HG03039 (cell line): ENCODE data around the gene MEOX2.

Source experiments
- ATAC-seq: cut with Tn5 transposase; IDR thresholded peaks from one replicate; pipeline ENCODE4 v1.9.1; 2021; ENCODE audit warnings: mild to moderate bottlenecking, moderate library complexity; ENCODE audit not compliant: unreplicated experiment

The MEOX2 gene

DNA sequence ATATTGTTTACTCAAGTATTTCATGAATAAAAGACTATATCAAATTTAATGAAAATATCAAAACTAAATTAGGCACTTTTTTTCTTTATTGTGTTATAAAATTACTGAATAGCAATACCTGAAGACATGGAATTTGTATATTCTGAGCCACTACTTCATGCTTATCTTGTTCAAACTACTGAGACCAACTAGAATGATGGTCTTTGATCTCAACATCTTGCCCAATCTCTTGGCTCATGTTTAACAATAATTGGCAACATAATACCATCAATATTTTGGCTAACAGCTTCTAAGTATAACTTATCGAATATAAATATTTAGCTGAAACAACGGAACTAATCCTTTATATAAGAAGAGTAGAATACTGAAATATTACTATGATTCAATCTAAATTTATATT is 68.2 kb downstream of the MEOX2 start:
- ATAC-seq, result no peak

DNA sequence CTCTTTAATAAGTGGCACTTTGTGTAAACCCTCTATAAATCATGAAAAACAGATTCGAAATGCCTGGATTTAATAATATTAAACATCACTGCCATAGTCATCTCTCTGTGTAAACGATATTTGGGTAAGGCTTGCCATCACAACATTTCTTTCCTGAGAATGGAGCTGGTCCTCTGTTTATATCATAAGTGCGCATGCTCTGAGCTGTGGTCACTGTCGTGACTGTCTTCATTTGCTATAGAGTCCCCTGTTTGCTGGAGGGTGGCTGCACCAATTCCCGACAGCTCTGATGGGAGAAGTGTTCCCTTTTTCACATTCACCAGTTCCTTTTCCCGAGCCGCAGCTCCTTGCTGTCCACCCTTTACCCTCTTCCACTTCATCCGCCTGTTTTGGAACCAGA is 74.3 kb downstream of the MEOX2 start:
- ATAC-seq, result no peak

DNA sequence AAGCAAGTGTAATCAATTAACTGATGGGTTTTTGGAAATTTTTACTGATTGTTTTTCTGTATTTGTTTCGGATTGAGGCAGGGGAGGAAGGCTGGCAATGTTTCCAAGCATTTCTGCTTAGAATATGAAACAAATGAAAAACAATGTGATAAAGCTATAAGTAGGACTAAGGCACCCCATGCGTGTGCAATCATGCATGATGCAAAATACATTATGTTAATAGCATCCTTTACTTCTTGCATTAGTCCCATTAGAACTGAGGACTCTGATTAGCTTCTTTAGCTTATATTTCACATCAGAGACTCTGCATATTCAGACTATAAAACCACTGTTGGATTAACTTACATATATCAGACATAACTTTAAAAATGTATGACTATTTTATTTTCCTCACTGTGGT is 76.0 kb downstream of the MEOX2 start:
- ATAC-seq, result no peak

DNA sequence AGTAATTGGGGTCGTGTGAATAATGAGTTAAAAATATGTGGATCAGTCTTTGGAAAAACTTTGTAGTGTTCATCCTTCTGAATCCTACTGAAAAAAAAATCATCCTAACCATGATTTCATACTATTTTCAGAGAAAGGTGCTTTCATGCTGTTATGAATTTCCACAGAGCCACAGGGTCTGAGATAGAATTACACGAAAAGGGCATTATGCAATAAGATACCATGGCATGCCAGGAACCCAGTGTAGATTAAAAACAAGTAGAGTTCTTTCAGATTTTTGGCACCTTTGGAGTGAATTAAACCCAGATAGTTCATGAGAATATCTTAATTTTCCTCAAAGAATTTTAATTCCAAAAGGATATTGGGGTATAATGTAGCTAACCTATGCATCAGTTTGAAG is 77.2 kb downstream of the MEOX2 start:
- ATAC-seq, result no peak

DNA sequence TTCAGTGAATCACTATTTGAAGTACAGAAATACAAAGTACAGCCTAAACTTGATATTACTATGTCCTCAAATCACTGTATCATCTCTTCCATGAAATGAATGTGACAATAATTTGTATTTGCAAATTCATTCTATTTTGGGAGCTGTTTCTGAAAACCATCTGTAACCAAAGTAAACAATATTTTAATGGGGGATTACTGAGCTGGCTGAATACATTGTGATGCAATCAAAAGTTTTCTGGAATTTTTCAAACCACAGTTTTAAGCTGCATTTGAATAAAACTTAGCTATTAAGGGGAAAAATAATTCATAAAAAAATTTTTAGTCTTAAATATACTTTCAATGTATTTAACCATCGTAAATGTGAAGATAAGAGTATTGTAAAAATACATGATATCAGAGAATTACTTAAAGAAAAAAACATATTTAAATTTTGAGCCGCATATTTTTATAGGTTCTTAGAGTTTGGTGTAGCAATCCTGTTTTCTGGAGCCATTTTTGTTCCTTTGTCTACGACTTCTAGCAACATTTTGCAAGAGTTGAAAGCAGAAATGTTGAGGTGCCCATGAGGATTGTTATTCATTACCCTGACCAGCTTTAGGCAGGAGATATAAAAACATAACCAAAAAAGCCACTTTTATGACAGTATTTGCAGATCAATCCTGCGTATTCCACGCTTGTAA is 78.8 kb downstream of the MEOX2 start:
- ATAC-seq, result no peak

DNA sequence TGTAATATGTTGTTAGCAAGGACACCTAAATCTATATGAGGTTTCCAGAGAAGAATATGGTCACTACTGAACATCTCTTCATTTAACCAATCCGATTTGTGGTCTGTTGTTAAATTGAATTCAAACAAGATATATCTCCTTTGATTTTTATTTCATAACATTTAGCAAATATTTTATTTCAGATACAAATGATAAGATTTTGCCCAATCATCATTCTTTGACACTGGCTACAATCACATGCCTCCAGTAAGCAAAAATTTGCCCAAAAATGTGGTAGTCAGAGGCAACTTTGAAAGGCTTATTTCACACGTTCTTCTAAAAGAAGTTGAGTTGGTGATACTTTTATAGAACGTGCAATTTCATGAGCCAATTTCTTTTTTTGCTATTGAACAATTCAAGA is 79.9 kb downstream of the MEOX2 start:
- ATAC-seq, result no peak

DNA sequence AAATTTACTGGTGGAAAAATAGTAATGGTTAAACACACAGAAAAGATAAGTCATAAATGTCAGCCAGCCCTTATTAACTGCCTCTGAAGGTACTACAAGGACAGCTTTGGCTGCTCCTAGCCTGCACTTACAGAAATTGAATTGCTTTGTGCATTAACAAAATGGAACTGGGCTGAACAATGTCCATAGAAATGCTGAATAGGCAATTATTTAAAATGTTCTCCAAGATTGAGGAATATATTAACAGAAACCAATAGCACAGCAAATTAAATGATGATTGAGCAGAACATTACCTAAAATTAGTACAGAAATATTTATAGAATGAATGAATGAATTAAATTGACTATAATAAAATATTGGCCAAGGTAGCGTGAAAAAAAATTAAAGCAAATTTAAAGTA is 82.3 kb downstream of the MEOX2 start:
- ATAC-seq, result no peak

DNA sequence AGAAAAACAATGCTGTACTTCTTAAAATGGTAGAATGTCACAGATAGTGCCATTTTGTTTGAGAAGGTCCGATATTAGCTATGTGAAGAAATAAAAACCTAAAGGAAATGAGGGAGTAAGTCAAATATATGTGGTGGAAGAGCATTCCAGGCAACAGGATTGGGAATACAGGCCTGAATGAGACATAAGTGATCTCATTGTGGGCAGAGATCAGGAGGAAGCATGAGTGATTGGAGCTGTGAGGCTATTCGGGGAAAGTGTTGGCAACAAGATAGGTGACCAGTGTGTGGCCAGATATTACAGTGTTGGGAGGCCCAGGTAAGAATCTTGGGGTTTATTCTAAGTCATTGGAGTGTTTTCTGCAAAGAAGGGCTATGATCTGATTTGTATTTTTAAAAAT is 83.4 kb downstream of the MEOX2 start:
- ATAC-seq, result no peak

DNA sequence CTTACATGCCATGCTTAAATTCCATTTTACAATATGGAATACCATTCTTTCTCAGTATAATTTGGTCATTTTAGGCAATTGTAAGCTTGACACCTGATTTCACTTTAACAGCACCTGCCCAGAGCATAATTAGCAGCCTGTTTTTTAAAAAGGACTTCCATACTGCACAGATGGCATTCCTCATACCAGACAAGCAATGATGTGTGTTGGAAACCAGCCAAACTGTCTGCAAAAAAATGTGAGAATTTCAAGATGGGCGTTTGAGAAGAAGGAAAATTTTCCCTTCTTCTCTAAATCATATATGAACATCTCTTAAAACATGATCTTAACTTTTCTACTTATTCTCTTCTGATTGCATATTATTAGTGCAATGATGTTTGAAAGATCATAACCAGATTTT is 84.2 kb downstream of the MEOX2 start:
- no peak for ATAC-seq

DNA sequence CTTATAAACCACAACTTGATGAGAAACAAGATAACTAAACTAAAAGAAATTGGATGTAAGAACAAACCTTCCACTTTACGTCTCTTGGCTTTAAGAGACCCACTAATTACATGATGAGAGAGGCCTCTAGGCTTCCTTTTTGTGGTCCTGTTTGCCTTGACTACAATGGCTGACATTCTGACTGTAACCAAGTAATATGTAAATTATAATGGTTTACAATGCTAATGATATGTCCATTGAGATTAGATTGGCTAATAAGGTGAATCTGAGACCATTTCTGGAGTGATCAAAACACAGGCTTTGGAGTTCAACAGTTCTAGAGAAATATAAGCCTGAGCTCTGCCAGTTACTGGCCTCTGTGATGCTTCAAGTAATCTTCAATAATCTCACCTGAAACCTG is 85.3 kb downstream of the MEOX2 start:
- ATAC-seq, result no peak

DNA sequence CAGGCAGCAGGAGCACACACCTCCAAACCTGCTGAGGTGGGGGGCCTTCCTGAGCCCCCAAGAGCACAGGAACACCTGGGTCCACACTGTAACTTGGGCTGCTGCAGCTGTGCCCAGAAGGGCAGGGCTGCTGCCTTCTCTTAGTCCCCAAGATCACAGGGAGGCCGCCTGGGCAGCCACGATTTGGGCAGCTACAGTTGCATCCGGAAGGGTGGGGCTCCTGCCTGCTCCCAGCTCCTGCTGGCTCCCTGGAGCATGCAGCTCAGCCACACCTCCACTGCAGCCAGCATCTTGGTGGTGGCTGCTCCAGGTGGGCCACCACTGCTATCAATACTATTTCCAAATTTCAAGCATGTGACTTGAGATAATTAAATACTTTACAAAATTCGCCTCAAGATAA is 86.2 kb downstream of the MEOX2 start:
- ATAC-seq, result no peak

DNA sequence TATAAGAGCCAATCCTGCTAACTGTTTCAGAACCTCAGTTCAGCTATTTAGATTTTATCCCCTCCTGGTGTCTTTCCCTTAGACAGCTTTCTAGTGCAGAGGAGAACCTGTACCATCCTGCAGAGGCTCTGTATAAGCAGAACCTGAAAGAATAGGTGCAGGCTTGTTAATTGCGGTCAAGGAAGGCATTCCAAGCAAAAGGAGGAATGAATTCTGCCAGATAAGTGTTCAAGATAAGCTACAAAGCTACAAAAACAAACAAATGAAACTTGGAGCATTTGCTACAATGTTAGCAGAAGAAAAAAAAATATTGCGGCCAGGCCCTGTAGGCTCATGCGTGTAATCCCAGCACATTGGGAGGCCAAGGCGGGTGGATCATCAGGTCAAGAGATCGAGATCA is 92.0 kb downstream of the MEOX2 start:
- ATAC-seq, result no peak

DNA sequence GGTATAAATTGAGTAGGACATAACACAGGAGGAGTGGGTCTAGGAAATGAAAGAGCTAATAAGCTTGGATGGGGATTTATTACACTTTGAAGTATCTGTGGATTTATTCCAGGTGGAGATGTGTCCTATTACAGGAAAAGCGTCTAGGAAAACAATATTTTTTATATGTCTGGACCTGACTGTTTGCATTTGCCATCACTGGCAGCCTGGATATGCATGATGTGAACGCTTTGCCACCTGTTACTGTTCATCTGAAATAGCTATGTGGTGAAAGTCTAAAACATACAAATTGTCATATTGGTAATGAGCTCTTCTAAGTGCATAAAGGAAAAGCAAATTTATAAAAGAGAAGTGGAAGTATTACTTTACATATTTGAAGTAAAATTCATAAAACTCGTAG is 93.1 kb downstream of the MEOX2 start:
- no peak for ATAC-seq

DNA sequence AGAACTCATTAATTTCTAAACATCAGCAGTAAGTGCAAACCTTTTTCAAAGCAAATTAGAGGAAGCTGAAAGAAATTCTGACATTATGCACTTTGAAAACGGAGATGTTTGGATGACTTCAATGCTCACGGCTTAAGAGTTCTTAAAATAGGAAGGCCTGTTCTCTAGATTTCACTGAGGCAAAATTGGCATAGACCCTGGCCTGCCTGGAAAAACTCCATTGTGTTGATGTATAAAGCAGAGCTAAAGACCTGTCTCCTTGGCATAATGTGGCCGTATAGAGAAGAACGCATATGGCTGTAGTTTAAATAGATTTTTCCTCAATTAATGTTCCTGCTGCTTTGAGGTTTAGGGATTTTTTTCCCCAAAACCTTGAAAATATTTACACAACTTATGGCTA is 100.2 kb downstream of the MEOX2 start:
- ATAC-seq, result no peak

DNA sequence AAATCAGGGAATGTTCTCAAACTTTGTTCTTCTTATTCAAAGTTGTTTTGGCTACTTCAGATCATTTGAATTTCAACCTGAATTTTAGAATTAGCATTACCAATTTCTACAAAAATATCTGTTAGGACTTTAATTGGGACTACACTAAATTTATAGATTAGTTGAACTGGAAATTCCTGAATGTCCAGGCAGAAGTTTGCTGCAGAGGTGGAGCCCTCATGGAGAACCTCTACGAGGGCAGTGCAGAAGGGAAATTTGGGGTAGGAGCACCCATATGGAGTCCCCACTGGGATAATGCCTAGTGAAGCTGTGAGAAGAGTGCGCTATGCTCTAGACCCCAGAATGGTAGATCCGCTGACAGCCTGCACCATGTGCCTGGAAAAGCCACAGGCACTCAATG is 101.9 kb downstream of the MEOX2 start:
- no peak for ATAC-seq

DNA sequence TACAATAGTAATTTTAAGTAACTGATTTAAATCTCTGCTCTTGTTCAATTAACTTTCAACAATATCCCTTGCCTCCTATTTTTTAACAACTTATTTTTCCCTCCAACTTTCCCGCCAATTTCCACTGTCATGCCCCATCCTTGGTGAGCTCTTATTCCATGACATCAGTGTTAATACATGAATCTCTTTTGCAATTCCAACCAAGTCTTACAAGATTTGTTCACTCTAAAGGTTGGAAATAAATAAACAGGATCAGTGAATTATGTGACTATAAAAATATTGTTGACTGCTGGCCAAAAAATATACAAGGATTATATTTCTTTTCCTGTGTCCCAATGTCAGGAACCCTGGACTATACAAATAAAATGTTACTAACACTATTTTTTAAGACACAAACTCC is 103.7 kb downstream of the MEOX2 start:
- no peak for ATAC-seq

DNA sequence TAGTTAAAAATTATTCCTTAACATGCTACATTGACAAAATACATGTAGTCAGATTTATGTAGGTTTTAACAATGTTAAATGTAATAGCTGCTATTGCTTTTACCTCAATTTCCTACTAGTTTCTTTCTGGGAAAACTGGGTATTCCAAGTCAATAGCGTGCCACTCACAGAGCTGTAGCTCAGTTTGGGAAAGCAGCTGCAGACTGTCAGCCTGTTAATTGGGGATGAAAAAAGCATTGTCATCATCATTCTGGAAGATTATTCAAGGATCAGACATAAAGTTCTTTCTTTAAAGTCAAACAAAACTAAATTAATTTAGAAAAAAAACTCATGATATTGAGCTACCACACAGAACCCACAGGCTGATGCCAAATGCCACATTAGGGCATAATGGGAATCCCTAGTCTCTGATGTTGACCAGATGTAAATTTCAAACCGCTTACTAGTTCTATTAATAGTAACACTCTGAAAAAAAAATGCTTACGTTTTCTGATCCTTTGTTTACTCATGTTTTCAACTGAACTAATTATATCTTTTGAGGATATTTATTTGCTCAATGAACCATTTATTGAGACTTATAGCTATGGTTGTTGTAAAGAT is 105.0 kb downstream of the MEOX2 start:
- ATAC-seq, result no peak

DNA sequence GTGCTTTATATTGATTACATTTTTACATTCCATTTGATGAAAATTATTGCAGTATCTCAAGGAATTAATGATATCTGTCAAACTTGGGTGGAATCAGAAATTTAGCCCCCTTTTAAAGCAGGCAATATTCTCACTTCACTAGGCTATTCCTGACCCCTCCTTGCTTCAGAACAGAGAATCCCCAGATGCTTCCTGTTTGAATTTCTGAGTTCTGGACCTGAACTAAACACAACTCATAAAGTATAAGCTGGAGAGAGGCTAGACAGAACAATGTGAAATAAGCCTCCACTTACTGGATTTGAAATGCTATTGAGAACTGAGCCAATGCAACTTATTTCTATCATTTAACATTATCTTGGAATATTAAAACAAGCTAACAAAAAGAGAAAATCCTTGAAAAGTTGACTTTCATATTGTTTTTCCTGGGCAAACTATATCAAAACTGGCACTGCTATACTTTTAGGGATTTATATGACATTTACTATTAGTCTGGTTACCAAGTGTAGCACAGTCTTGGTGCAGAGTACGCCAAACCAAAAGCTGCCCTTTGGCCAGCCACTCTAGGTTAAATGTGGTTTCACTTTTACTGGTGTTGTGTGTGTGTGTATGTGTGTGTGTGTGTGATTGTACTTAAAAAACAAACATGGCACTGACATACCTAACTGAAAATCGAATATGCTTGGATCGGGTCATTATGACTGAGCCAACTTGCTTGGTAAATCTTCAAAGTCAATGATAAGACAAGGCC is 105.7 kb downstream of the MEOX2 start:
- no peak for ATAC-seq

DNA sequence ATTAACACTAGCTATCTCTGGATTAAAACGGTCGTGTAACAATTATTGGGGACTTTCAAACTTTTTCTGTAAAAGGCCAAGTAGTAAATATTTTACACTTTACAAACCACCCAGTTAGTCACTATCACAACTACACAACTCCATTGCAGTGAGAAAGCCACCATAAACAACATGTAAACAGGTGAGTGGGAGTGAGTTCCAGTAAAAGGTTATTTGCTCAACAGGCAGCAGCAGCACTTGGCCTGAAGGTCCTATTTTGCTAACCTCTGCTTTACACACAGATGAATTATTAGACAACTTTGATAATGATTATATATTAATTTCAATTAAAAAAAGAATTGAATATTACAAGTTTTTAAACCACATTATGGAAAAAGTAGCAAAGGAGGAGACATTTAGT is 108.9 kb downstream of the MEOX2 start:
- ATAC-seq, result no peak

DNA sequence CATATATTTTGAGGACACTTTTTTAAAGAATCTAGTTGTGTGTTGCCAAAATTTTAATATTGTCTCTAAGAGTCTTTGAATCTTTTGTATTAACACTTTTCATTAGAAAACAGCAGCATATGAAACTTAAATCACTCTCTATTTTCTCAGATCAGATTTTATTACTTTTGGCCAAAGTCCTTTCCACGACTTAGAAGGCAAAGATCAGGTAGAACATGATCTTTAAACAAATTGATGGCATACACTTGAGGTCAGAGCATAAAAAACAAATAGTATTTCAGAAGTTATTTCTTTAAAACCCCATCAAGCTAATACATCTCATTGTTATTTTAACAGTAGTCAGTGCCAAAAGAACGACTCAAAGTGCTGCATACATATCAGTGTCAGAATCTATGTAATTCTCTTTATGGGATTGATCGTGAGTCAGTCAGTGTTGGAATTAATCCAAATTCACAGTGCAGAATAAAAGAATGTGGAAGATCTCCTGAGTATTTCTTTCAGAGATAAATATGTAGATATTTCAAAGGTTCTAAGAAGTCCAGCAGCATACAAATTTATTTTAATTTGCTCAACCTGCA is 115.1 kb downstream of the MEOX2 start:
- ATAC-seq, result no peak

DNA sequence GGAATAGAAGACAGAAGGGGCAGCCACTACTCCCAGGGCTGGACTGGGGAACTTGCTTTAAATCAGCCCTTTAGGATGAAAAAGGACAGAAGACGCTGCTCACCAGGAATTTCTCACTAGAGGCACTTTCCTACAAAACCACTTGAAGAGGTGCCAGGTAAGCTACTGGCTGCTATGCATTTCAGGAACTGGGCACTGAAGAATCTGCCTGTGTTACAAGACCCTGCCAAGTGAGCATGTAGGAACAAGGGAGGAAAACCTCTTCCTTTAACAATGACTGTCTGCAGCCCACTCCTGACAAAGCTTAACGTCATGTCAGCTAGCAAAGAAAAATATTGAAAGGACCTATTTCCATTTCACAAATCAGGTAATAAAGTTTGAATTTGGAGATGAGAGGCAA is 118.8 kb downstream of the MEOX2 start:
- no peak for ATAC-seq

DNA sequence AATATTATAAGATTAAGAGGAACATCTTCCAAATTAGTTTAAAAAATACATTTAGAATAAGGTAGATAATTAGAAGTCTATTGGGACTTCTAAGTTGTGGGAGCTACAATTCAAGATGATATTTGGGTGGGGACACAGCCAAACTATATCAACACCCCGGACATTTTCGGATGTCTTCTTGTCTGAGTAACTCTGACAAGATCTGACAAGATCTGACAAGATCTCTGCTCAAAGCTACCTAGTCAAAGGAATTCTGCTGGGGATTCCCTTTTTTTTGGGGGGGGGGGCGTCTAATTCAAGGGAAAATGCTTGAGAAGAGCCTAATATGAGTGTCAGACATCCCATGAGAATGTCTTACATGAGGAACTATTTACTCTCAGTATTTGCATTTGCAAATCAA is 119.4 kb downstream of the MEOX2 start:
- no peak for ATAC-seq
